ENCODE measurements around the gene LITAFD.

GRCh38 chr16:8887431-8887765, 5.2 kb downstream of the LITAFD start:
- TF ChIP-seq POLR2AphosphoS5 (IDR thresholded peaks at IDR 0.05; ENCODE audit: borderline replicate concordance, low read depth, low read length) (no peak), EZH2 (IDR thresholded peaks at IDR 0.05) (no peak)
